ENCODE data around the gene SUGP2.

SUGP2 gene

GRCh38 chr19:18946918-18947317 lies 86.4 kb downstream of the SUGP2 start:
- no peak for DNase-seq (ENCODE audit: low read depth)
- no peak overlapping the region for H3K4me3 ChIP-seq (replicated peaks; ENCODE audit: low read depth, low read length)
- TF ChIP-seq CTCF (IDR thresholded peaks at IDR 0.05; ENCODE audit: low read length, missing control alignments), result no peak

GRCh38 chr19:18946335-18946734 lies 87.0 kb downstream of the SUGP2 start:
- no peak for TF ChIP-seq CTCF (IDR thresholded peaks at IDR 0.05; ENCODE audit: low read length, missing control alignments)
- H3K4me3 ChIP-seq (replicated peaks; ENCODE audit: low read depth, low read length), result no peak overlapping the region
- DNase-seq (ENCODE audit: low read depth), result no peak

- no peak overlapping the region for H3K4me3 ChIP-seq (replicated peaks; ENCODE audit: low read depth, low read length)
- TF ChIP-seq CTCF (IDR thresholded peaks at IDR 0.05; ENCODE audit: low read length, missing control alignments), result no peak
- no peak for DNase-seq (ENCODE audit: low read depth)
These were observed 88.0 kb downstream of the SUGP2 start for GRCh38 chr19:18945297-18945696.

- DNase-seq (ENCODE audit: low read depth), result no peak
- H3K4me3 ChIP-seq (replicated peaks; ENCODE audit: low read depth, low read length), result no peak overlapping the region
- no peak for TF ChIP-seq CTCF (IDR thresholded peaks at IDR 0.05; ENCODE audit: low read length, missing control alignments)
These were observed 89.9 kb downstream of the SUGP2 start for GRCh38 chr19:18943465-18943864.

- no peak for TF ChIP-seq CTCF (IDR thresholded peaks at IDR 0.05; ENCODE audit: low read length, missing control alignments)
- no peak for DNase-seq (ENCODE audit: low read depth)
- no peak overlapping the region for H3K4me3 ChIP-seq (replicated peaks; ENCODE audit: low read depth, low read length)
These were observed 90.6 kb downstream of the SUGP2 start for GRCh38 chr19:18942692-18943091.

- no peak for DNase-seq (ENCODE audit: low read depth)
- H3K4me3 ChIP-seq (replicated peaks; ENCODE audit: low read depth, low read length), result peak overlapping the region; percentile 44
- TF ChIP-seq CTCF (IDR thresholded peaks at IDR 0.05; ENCODE audit: low read length, missing control alignments), result no peak
These were observed 91.5 kb downstream of the SUGP2 start for GRCh38 chr19:18941628-18942354.
